H7 (cell line): ENCODE measurements around the gene TUBGCP6. TPM values are rescaled to one million over a fixed set of nuclear protein-coding genes. Genes with fewer than 3 reads are reported as not detected.
"Not testable (repeated sequence)": the region's sequence is repeated elsewhere in the genome, so short reads cannot be mapped to it uniquely, and the experiment has no call there.

Experiments
- DNase-seq: peaks from one replicate; pipeline ENCODE4 v3.0.0; 2012
- H3K27me3 ChIP-seq: 2 replicates; pipeline ENCODE4 v1.6.0; 2011; ENCODE audit warnings: mild to moderate bottlenecking, low read length; ENCODE audit not compliant: control insufficient read depth, insufficient read depth
- H3K36me3 ChIP-seq: replicated peaks from 2 replicates; pipeline ENCODE4 v1.5.1; 2011; ENCODE audit warnings: low read length; ENCODE audit not compliant: control insufficient read depth, insufficient read depth
- H3K4me3 ChIP-seq: 2 replicates; pipeline ENCODE4 v1.5.1; 2011; ENCODE audit warnings: low read depth, mild to moderate bottlenecking, control low read depth, low read length, moderate library complexity; ENCODE audit not compliant: insufficient read depth
- total RNA-seq: library from RNA; depleted of rRNA; stranded (reverse); fragments of >200 nt; shearing (Covaris generic); gene quantifications from 2 replicates; pipeline ENCODE4 v1.2.3, GENCODE V29; 2014

The TUBGCP6 gene
- total RNA-seq, 1 experiment from 2014 or later: 24.0 TPM

GRCh38 chr22:50282361-50283155 lies 37.7 kb upstream of the TUBGCP6 start:
- H3K4me3 ChIP-seq: no peak overlapping the region
- H3K27me3 ChIP-seq: no peaks in the 10 kb centered on the region
- H3K36me3 ChIP-seq: peaks cover 5% of the 10 kb centered on the region
- peak; percentile 83 for DNase-seq

GRCh38 chr22:50281957-50282356 lies 37.1 kb upstream of the TUBGCP6 start:
- no peaks in the 10 kb centered on the region for H3K27me3 ChIP-seq
- H3K4me3 ChIP-seq: no peak overlapping the region
- DNase-seq: no peak
- H3K36me3 ChIP-seq: peaks cover 5% of the 10 kb centered on the region

GRCh38 chr22:50281384-50281760 lies 36.5 kb upstream of the TUBGCP6 start:
- no peak for DNase-seq
- Histone ChIP-seq H3K4me3 (no peak overlapping the region), H3K36me3 (peaks cover 7% of the 10 kb centered on the region), H3K27me3 (no peaks in the 10 kb centered on the region)

GRCh38 chr22:50280708-50281383 lies 36.0 kb upstream of the TUBGCP6 start:
- H3K4me3 ChIP-seq: no peak overlapping the region
- H3K36me3 ChIP-seq: peaks cover 7% of the 10 kb centered on the region
- DNase-seq: no peak
- no peaks in the 10 kb centered on the region for H3K27me3 ChIP-seq

GRCh38 chr22:50280022-50280707 lies 35.3 kb upstream of the TUBGCP6 start:
- H3K4me3 ChIP-seq: no peak overlapping the region
- H3K36me3 ChIP-seq: peaks cover 6% of the 10 kb centered on the region
- no peaks in the 10 kb centered on the region for H3K27me3 ChIP-seq
- DNase-seq: no peak

- H3K27me3 ChIP-seq: no peaks in the 10 kb centered on the region
Observed at GRCh38 chr22:50278956-50279619, 34.3 kb upstream of the TUBGCP6 start.

GRCh38 chr22:50278461-50278860 lies 33.6 kb upstream of the TUBGCP6 start:
- DNase-seq: no peak
- Histone ChIP-seq H3K4me3 (no peak overlapping the region), H3K36me3 (peaks cover 6% of the 10 kb centered on the region), H3K27me3 (no peaks in the 10 kb centered on the region)

More at GRCh38 chr22:50278956-50279619, 34.3 kb upstream of the TUBGCP6 start:
- DNase-seq: no peak
- peaks cover 6% of the 10 kb centered on the region for H3K36me3 ChIP-seq
- no peak overlapping the region for H3K4me3 ChIP-seq

GRCh38 chr22:50277761-50278160 lies 32.9 kb upstream of the TUBGCP6 start:
- no peak overlapping the region for H3K4me3 ChIP-seq
- DNase-seq: no peak
- no peaks in the 10 kb centered on the region for H3K27me3 ChIP-seq
- peaks cover 6% of the 10 kb centered on the region for H3K36me3 ChIP-seq

GRCh38 chr22:50276143-50276542 lies 31.3 kb upstream of the TUBGCP6 start:
- Histone ChIP-seq H3K36me3 (peaks cover 5% of the 10 kb centered on the region), H3K4me3 (no peak overlapping the region), H3K27me3 (peaks cover 6% of the 10 kb centered on the region)
- DNase-seq: peak; percentile 89

GRCh38 chr22:50275181-50276055 lies 30.6 kb upstream of the TUBGCP6 start:
- H3K36me3 ChIP-seq: peaks cover 5% of the 10 kb centered on the region
- no peak for DNase-seq
- H3K27me3 ChIP-seq: peaks cover 14% of the 10 kb centered on the region
- no peak overlapping the region for H3K4me3 ChIP-seq

- no peak for DNase-seq
- Histone ChIP-seq H3K4me3 (no peak overlapping the region), H3K27me3 (peaks cover 19% of the 10 kb centered on the region), H3K36me3 (peaks cover 5% of the 10 kb centered on the region)
Observed at GRCh38 chr22:50274771-50275170, 29.9 kb upstream of the TUBGCP6 start.

- peak; percentile 86 for DNase-seq
- Histone ChIP-seq H3K4me3 (no peak overlapping the region), H3K36me3 (peaks cover 5% of the 10 kb centered on the region), H3K27me3 (peaks cover 24% of the 10 kb centered on the region)
Observed at GRCh38 chr22:50274311-50274710, 29.5 kb upstream of the TUBGCP6 start.

GRCh38 chr22:50273781-50274180 lies 29.0 kb upstream of the TUBGCP6 start:
- H3K4me3 ChIP-seq, DNase-seq, H3K36me3 ChIP-seq: not testable (repeated sequence)
- H3K27me3 ChIP-seq: peaks cover 29% of the 10 kb centered on the region

GRCh38 chr22:50273352-50273751 lies 28.5 kb upstream of the TUBGCP6 start:
- DNase-seq, H3K4me3 ChIP-seq, H3K36me3 ChIP-seq: not testable (repeated sequence)
- H3K27me3 ChIP-seq: peaks cover 33% of the 10 kb centered on the region
